Left renal pelvis (tissue), 4 donors: ENCODE data around the gene UBE2C. TPM values are rescaled to one million over a fixed set of nuclear protein-coding genes. Genes with fewer than 3 reads are reported as not detected.
A peak's percentile ranks its signal among the peaks of the same experiment; 100 is the strongest.
"Not testable (repeated sequence)": the region's sequence is repeated elsewhere in the genome, so short reads cannot be mapped to it uniquely, and the experiment has no call there.

Source experiments
- DNase-seq, 4 donors: peaks; one replicate each; pipeline ENCODE4 v3.0.0-alpha.2; 2013; ENCODE audit warnings: low read depth in 4 of 4, low spot score in 3 of 4
- polyA plus RNA-seq, 4 donors: library from polyadenylated mRNA; unstranded; fragments of 120-200 nt; gene quantifications; one replicate each; pipeline ENCODE4 v1.2.1, GENCODE V29; 2013; ENCODE audit not compliant: insufficient read length in 4 of 4

Gene UBE2C
- polyA plus RNA-seq = 10 to 100 TPM; 59.8 to 69.9 (median 67.4) TPM

GRCh38 chr20:45812157-45813005 is at the start of gene UBE2C:
Gene UBE2C, plus strand, starts transcription at chr20:45812644. Its CDS starts 52 bp downstream, at chr20:45812696.
- DNase-seq = peak; percentile 98 to 99 (median 99)

- DNase-seq = not testable (repeated sequence)
Observed at GRCh38 chr20:45764618-45765282, 47.7 kb upstream of the UBE2C start.

DNA sequence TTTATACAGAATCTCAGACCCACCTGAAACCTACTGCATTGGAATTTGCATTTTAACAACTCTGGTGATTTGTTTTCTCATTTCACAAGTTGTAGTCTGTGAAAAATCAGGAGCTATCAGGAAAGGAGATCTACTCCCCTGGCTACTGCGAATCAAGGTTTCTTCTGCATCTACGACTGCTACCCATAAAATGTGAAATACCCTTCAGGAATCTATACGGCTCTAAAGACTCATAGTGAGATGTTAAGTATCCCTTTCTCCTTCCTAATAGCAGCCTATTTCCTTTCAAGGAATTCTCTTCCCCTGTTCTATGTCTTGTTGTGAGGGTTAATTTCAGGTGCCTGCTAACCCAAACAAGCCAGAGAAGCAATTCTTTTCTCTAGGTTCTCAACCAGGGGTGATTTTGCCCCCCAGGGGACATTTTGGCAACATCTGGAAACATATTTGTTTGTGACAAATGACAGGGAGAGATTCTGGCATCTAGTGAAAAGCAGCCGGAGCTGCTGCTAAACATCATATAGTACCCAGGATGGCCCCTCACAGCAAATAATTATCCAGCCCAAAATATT is 47.1 kb upstream of the UBE2C start:
- no peak for DNase-seq

DNA sequence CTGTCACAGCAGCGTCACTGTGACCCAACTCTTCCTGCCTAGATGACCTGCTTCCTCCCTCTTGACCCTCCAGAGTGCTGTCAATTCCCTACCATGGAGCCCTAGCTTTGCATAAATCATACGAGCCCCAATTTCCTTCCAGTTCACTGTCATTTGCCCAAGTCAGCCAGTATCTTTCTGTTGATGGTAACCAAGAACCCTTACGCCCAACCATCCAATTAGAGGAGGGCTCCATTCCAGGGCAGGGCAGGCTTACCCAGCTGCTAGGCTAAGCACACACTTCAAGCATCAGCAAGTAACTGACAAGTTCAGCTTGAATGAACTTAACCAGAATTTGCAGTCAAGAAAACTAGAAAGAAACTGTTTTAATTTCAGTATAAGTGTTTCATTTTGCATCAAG is 46.5 kb upstream of the UBE2C start:
- no peak for DNase-seq

DNA sequence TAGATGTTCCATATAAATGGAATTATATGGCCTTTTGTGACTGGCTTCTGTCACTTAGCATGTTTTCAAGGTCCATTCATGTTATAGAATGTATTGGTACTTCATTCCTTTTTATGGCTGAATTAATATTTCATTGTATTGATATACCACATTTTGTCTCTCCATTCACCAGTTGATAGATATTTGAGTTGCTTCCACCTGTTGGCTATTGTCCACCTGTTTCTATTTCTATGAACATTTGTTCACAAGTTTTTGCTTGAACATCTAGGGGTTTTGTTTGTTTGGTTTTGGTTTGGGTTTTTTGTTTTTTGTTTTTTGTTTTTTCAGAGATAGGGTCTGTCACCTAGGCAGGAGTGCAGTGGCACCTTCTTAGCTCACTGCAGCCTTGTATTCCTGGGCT is 44.0 kb upstream of the UBE2C start:
- DNase-seq = no peak

- peak; percentile 60 to 66 (median 62) for DNase-seq
Observed at GRCh38 chr20:45771182-45771759, 41.2 kb upstream of the UBE2C start.

- no peak for DNase-seq
Observed at GRCh38 chr20:45772693-45773092, 39.8 kb upstream of the UBE2C start.

DNA sequence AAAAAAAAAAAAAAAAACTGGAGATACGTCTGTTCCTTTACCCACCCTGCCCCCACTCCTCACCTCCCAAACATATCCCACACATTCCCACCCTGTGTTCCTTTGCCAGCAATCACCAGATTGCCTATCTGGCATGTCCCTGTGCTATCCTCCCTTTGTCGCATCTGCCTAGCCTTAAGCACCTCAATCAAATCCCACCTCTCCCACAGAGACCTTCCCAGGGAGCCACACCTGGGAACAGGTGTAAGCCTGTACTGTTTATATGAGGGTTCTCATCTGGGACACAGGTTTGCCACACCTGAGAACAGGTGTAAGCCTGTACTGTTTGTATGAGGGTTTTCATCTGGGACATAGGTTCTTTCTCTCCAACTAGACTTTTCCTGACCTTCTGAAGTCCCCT is 37.5 kb upstream of the UBE2C start:
- DNase-seq = no peak

GRCh38 chr20:45775411-45775810 is 37.0 kb upstream of the UBE2C start:
- no peak for DNase-seq

GRCh38 chr20:45776931-45777330 is 35.5 kb upstream of the UBE2C start:
- DNase-seq = no peak

DNA sequence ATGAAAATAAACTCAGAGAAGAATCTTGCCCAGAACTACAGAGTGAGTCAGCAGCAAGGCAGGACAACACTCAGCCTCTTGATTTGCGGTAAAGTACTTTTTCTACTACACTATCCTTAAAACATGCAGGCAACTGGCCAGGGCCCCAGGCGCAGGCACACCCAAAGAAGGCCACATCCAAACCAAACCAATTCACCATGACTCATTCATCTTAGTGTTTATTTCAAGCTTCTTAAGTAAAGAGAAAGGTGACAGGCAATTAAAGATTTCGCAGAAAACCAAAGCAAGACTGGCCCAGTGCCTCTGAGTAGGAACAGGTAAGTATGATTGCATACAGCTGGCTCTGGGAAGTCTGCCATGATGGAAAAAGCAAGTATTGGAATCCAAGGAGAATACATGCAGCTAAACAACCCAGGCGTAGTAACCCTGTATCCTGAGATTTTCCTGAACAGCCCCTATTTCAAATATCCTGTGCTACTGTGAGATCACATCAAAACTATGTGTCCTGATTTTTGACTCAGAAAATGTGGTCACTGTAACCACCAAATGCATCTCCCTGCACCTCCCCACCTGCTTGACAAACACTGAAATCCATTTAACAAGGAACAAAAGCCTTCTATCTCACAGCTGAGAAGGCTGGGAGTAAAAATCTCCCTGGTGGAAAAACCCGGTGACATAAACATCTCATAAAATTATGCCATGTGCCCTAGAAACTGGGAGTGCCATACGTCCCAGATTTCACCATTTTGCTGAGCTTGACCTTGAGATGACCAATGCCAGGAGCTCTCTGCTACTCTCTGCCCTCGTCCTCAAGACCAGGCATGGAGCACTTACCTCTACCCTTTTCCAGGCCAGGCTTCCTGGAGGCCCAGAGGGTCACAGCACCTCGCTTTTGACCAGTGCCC is 33.2 kb upstream of the UBE2C start:
- DNase-seq = no peak

- no peak for DNase-seq
Observed at GRCh38 chr20:45780159-45780558, 32.3 kb upstream of the UBE2C start.

GRCh38 chr20:45781391-45781931 is 31.0 kb upstream of the UBE2C start:
- no peak for DNase-seq

- no peak for DNase-seq
Observed at GRCh38 chr20:45782890-45783289, 29.6 kb upstream of the UBE2C start.

GRCh38 chr20:45783656-45784294 is 28.7 kb upstream of the UBE2C start:
- no peak for DNase-seq

DNA sequence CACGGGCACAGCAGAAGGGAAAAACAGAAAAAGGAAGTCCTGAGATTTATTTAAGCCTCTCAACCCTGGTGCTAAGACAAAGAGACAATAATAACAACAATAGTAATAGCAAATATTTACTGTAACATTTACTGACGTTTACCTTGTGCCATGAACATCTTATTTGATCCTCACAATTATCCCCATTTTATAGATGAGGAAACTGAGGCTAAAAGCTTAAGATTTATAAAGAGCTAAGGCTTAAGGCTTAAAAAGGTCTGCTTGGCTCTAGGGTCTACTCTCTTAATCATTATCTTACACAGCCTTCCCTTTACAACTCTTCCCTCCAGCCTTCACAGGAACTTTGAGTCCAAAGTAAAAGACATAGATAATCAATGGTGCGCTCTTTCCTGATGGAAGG is 24.1 kb upstream of the UBE2C start:
- no peak for DNase-seq

GRCh38 chr20:45792317-45793118 is 19.9 kb upstream of the UBE2C start:
- no peak for DNase-seq

- no peak for DNase-seq
Observed at GRCh38 chr20:45796337-45797065, 15.9 kb upstream of the UBE2C start.
